Posterior vena cava (tissue), 2 donors: ENCODE results near the gene PPA2. TPM values are rescaled to one million over a fixed set of nuclear protein-coding genes. Genes with fewer than 3 reads are reported as not detected.
"Not testable (repeated sequence)": the region's sequence is repeated elsewhere in the genome, so short reads cannot be mapped to it uniquely, and the experiment has no call there.

Source experiments
- DNase-seq: peaks from one replicate; pipeline ENCODE4 v3.0.0-alpha.2; 2020; ENCODE audit warnings: low spot score
- intact Hi-C, 2 donors: fragments of 100-400 bp; cut with DNase I; formaldehyde crosslinking; loops; one replicate each; pipeline versions ENCODE4 v1.14.1 to v1.14.2; 2022 to 2023
- total RNA-seq, 2 donors: library from RNA; stranded (reverse); fragmentation: NEBNext Ultra II Directional; extraction: Animal tissue kit (Norgen Biotek cat#: 25700); gene quantifications; one replicate each; pipeline ENCODE4 v1.2.1, GENCODE V29; 2021
- donor health status: DM: yes; HTN: yes; CAD: no.
- donor health status: DM: yes; HTN: yes; CAD: no.

The PPA2 gene
- total RNA-seq, 2 donors from 2014 or later, result 67.2 to 91.3 TPM

- intact Hi-C loops, result no loop called here
Measured at GRCh38 chr4:105462576-105462975, 11.3 kb downstream of the PPA2 start.

DNA sequence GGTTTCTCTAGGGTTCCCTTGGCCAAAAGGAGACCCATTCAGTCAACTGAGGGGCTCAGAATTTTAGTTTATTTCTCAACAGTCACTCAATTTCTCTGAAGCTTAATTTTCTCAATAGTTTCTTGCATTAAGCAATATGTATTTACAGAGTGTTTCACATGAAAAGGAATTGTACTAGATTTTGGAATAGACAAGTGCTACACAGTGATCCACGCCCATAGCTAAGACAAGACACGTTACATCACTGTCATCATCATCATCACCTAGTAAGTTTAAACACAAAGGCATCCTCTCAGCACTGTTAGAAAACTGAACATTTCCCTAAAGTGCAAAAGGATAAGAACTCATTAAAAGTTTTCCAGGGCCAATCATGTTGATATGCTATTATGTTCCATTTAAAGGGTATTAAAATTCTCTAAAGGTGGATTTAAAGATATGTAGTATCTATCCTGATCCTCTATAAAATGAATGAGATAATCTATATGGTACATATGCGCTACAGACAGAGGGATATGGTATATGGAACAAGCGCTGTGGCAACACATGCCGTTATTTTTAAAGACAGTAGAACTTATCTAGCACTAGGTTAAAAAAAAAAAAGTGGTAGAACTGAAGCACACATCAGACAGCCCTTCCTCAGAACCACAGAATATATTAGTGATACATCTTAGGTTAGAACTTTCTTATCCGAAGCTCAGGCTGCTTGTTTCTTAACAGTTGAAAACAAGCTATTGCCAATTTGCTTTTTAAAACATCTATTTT is 12.1 kb downstream of the PPA2 start:
- no peak for DNase-seq
- intact Hi-C loops, result no loop called here

More at GRCh38 chr4:105462576-105462975, 11.3 kb downstream of the PPA2 start:
- DNase-seq, result no peak

DNA sequence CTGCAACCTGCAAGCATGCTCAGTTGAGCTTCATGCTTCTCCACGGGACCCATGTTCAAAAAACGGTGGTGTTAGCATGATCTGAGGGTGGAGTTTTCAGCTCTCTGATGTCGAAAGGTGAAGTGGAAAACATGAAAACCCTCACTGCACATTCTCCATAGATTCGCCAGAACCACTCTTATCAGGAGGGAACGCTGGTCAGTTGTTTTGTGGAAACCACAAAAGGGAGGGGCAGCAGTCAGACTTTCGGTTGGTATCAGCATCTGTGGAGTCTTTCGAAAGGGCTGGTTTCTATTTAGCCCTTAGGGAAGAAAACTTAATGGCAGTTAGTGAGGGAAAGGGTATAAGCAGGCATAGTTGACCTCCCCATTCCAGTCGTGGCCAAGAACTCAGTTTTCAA is 12.6 kb downstream of the PPA2 start:
- intact Hi-C loops, result no loop called here
- DNase-seq, result no peak

DNA sequence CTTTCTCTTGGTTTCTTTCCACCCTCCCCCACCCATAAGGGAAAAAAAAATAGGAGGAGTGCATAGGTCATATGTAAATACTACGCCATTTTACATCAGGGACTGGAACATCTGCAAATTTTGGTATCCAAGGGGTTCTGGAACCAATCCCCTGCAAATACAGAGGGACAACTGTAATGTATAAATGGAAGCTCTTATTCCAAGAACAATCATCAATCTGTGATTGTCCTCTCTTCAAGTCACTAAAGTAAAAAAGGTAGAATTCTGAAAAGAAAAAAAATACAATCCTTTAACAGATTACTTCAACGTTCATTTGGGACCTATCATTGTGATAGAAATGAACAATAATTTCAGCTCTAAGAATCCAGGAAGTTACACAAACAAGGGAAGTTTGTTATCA is 13.6 kb downstream of the PPA2 start:
- intact Hi-C loops, result no loop called here
- no peak for DNase-seq

DNA sequence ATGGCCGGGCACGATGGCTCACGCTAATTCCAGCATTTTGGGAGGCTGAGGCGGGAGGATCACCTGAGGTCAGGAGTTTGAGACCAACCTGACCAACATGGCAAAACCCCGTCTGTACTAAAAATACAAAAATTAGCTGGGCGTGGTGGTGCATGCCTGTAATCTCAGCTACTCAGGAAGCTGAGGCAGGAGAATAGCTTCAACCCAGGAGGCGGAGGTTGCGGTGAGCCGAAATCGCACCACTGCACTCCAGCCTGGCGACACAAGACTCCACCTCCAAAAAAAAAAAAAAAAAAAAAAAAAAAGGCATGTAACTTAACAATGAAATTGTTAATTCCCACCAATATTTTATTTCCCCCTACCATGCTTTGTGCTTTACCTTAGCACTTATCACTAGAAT is 15.3 kb downstream of the PPA2 start:
- DNase-seq, intact Hi-C loops: not testable (repeated sequence)

DNA sequence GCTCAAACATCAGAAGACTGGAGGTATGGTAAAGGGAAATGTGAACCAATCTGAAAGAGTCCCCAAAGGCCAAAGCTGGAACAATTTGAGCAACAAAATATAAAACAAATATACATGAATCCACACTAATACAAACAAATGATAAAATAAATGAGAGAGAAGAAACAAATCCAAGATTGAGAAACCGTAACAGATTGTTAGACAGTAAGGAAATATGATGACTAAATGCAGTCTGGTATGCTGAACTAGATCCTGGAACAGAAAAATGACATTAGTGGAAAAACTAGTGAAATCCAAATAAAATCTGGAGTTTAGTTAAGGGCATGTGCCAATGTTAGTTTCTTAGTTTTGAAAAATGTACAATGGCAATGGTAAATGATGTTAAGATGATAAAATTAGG is 15.9 kb downstream of the PPA2 start:
- DNase-seq, result no peak
- intact Hi-C loops, result no loop called here

DNA sequence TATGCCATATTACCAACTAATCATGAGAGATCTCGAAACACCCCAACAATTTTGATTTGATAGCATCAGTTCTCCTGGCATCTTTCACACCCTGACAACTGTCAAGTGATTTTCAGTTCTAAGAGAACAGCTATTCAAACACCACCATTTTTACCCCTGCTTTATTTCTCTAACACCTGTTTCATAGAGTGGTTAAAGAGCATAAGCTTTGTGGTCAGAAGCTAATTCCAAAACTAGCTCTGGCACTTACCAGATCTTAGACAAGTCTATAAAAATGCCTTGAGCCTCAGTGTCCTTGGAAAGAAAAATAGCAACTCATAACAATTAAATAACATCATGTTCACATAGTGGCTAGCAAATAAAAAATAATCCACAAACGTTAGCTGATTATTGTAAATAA is 17.9 kb downstream of the PPA2 start:
- no peak for DNase-seq
- intact Hi-C loops, result no loop called here

DNA sequence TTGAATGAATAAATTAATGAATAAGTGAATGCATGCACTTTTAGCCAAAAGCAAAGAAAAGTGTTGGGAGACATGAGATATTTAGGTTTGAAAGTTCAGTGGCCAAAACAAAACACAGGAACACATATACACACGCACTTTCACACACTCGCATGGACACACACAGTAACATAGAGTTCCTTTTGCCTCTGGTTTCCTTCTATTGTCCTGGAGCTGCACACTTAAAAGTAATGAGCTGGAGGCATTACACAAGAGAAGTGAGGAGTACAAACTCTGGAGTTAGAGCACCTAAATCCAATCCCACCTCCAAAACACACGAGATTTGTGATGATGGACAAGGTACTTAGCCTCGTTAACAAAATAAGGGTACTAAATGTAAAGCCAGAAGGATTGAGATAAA is 18.7 kb downstream of the PPA2 start:
- DNase-seq, result no peak
- intact Hi-C loops, result no loop called here

- no peak for DNase-seq
- intact Hi-C loops, result no loop called here
Measured at GRCh38 chr4:105453550-105454205, 20.2 kb downstream of the PPA2 start.

DNA sequence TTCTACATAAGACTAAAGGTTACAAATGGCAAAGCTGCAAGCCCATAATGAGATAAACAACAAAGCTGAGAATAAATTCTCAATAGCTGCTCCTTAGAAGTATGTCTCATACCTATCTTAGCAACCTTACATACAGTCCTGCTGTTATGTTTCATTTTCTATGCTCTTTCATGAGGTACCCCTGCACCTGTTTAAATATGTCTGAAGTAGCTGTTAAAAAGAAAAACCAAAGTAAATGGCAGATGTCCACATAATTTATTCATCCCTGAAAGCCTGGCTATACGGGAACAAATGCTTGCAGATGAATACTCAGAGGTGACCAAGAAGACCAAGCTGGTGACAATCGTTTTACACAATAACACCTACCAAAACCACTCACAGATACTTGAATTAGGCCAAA is 22.5 kb downstream of the PPA2 start:
- intact Hi-C loops, result no loop called here
- DNase-seq, result no peak

- intact Hi-C loops, result no loop called here
- no peak for DNase-seq
Measured at GRCh38 chr4:105440890-105441289, 33.0 kb downstream of the PPA2 start.

- intact Hi-C loops, result no loop called here
- DNase-seq, result no peak
Measured at GRCh38 chr4:105437637-105438036, 36.2 kb downstream of the PPA2 start.

DNA sequence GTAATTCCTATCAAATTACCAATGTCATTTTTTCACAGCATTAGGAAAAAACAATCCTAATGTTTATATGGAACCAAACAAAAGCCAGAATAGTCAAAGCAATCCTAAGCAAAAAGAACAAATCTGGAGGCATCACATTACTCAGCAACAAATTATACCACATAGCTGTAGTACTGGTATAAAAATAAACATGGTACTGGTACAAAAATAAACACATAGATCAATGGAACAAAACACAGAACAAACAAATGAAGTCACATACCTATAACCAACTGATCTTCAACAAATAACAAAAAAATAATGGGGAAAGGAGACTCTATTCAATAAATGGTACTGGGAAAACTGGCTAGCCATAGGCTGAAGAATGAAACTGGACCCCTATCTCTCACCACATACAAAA is 37.4 kb downstream of the PPA2 start:
- no peak for DNase-seq
- intact Hi-C loops, result no loop called here

- intact Hi-C loops, result no loop called here
- no peak for DNase-seq
Measured at GRCh38 chr4:105434940-105435339, 38.9 kb downstream of the PPA2 start.

DNA sequence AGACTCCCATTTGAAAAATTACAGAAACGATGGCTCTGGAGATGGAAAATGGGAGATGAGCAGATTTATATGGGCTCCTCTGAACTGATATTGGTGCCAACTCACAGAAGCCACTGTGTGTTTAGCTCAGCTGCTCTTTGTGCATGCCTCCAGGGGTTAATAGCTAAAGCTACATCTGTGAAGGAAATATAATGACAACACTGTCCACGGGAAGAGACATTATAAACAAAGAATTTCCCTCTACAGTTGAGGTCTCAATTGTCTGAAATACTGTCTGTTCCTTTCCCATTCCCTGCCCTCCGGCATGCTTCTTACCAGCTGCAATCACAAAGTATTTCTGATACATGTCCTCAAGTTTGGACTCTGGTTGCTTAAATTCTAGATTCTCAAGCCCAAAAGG is 40.4 kb downstream of the PPA2 start:
- intact Hi-C loops, result no loop called here
- no peak for DNase-seq

- intact Hi-C loops, result no loop called here
- no peak for DNase-seq
Measured at GRCh38 chr4:105432438-105432837, 41.4 kb downstream of the PPA2 start.

- DNase-seq, result no peak
- intact Hi-C loops, result no loop called here
Measured at GRCh38 chr4:105430811-105431210, 43.1 kb downstream of the PPA2 start.

- DNase-seq, result no peak
- intact Hi-C loops, result no loop called here
Measured at GRCh38 chr4:105426187-105426897, 47.5 kb downstream of the PPA2 start.

- intact Hi-C loops, result no loop called here
- no peak for DNase-seq
Measured at GRCh38 chr4:105422207-105422920, 51.5 kb downstream of the PPA2 start.

DNA sequence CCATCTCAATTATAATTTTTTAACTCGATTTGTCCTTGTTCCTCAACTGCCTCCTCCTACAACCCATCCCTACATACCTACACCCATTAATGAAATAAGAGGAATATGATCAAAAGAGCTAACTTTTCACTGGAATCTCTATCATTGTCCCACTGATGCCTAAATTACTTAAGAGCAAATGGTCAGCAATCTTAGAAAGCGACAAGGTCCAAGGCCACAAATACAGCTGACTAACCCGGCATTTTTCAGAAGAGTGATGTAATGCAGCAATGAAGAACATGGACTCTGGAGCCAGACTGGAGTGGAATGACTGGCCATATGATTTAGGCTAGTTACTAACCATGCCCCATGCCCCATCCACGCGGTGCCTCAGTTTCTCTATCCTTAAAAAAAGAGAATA is 56.2 kb downstream of the PPA2 start:
- no peak for DNase-seq
- intact Hi-C loops, result no loop called here
